Liver (tissue), 9 donors: ENCODE data around the gene PHKB. TPM values are rescaled to one million over a fixed set of nuclear protein-coding genes. Genes with fewer than 3 reads are reported as not detected.

Source experiments
- DNase-seq: peaks from one replicate; pipeline ENCODE4 v3.0.0-alpha.2; 2017; ENCODE audit warnings: low spot score
- H3K27ac ChIP-seq, 2 donors: one replicate each; pipeline ENCODE4 v1.7.0; 2013; ENCODE audit warnings: inconsistent platforms in 2 of 2, low read length in 2 of 2, control low read depth in 1 of 2, low read depth in 1 of 2, mild to moderate bottlenecking in 1 of 2
- H3K27me3 ChIP-seq, 4 donors: one replicate each; pipeline versions ENCODE4 v1.6.1 to v1.7.0; 2013; ENCODE audit warnings: low read length in 3 of 4, inconsistent platforms in 1 of 4, mild to moderate bottlenecking in 1 of 4, moderate library complexity in 1 of 4; ENCODE audit not compliant: control insufficient read depth in 4 of 4, insufficient read depth in 4 of 4
- H3K36me3 ChIP-seq, 4 donors: one replicate each; pipeline versions ENCODE4 v1.6.1 to v1.7.0; 2013; ENCODE audit warnings: low read length in 3 of 4, mild to moderate bottlenecking in 3 of 4, low read depth in 1 of 4, moderate library complexity in 1 of 4; ENCODE audit not compliant: control insufficient read depth in 4 of 4, insufficient read depth in 3 of 4
- H3K4me1 ChIP-seq, 4 donors: one replicate each; pipeline versions ENCODE4 v1.6.1 to v1.7.0; 2013; ENCODE audit warnings: low read length in 3 of 4, mild to moderate bottlenecking in 3 of 4, moderate library complexity in 1 of 4; ENCODE audit not compliant: control insufficient read depth in 4 of 4, insufficient read depth in 4 of 4
- H3K4me3 ChIP-seq, 3 donors: one replicate each; pipeline versions ENCODE4 v1.6.1 to v1.7.0; 2013; ENCODE audit warnings: low read length in 3 of 3, control low read depth in 1 of 3, low read depth in 1 of 3, mild to moderate bottlenecking in 1 of 3
- H3K9ac ChIP-seq, 2 donors: one replicate each; pipeline ENCODE4 v1.7.0; 2013; ENCODE audit warnings: low read length in 2 of 2, mild to moderate bottlenecking in 2 of 2, moderate library complexity in 2 of 2, control low read depth in 1 of 2, low read depth in 1 of 2
- H3K9me3 ChIP-seq, 4 donors: one replicate each; pipeline versions ENCODE4 v1.6.1 to v1.7.0; 2013; ENCODE audit warnings: low read length in 3 of 4; ENCODE audit not compliant: control insufficient read depth in 4 of 4
- ATF3 ChIP-seq: IDR thresholded peaks from 2 replicates; pipeline ENCODE4 v1.6.1; 2016; ENCODE audit warnings: antibody characterized with exemption
- CTCF ChIP-seq: fragments of 150-350 bp; IDR thresholded peaks from 2 replicates; pipeline ENCODE4 v1.5.1; 2017; ENCODE audit warnings: improper control_type of control experiment, low read depth, low read length; ENCODE audit not compliant: missing input control
- EGR1 ChIP-seq, 2 donors: IDR thresholded peaks; 2 replicates each; pipeline ENCODE4 v1.6.1; 2016 to 2018; ENCODE audit warnings: antibody characterized with exemption in 2 of 2, low read depth in 2 of 2
- FOXA1 ChIP-seq: IDR thresholded peaks from 2 replicates; pipeline ENCODE4 v1.6.1; 2016; ENCODE audit warnings: antibody characterized with exemption
- FOXA2 ChIP-seq: IDR thresholded peaks from 2 replicates; pipeline ENCODE4 v1.6.1; 2016; ENCODE audit warnings: antibody characterized with exemption
- GABPA ChIP-seq, 2 donors: IDR thresholded peaks in 1 of 2; conservative IDR thresholded peaks in 1 of 2; 2 replicates each; pipeline ENCODE4 v1.6.1; 2016; ENCODE audit warnings: antibody characterized with exemption in 2 of 2, mild to moderate bottlenecking in 1 of 2, moderate library complexity in 1 of 2
- HNF4G ChIP-seq: IDR thresholded peaks from 2 replicates; pipeline ENCODE4 v1.6.1; 2016; ENCODE audit warnings: antibody characterized with exemption
- MAX ChIP-seq: IDR thresholded peaks from 2 replicates; pipeline ENCODE4 v1.6.1; 2016; ENCODE audit warnings: antibody characterized with exemption
- NR2F2 ChIP-seq: IDR thresholded peaks from 2 replicates; pipeline ENCODE4 v1.6.1; 2016; ENCODE audit warnings: antibody characterized with exemption
- RAD21 ChIP-seq, 2 donors: IDR thresholded peaks; 2 replicates each; pipeline ENCODE4 v1.6.1; 2016; ENCODE audit warnings: antibody characterized with exemption in 2 of 2, mild to moderate bottlenecking in 2 of 2
- REST ChIP-seq: IDR thresholded peaks from 2 replicates; pipeline ENCODE4 v1.6.1; 2016; ENCODE audit warnings: antibody characterized with exemption, mild to moderate bottlenecking
- SP1 ChIP-seq: IDR thresholded peaks from 2 replicates; pipeline ENCODE4 v1.6.1; 2018; ENCODE audit warnings: antibody characterized with exemption, mild to moderate bottlenecking
- TAF1 ChIP-seq: conservative IDR thresholded peaks from 2 replicates; pipeline ENCODE4 v1.6.1; 2016; ENCODE audit warnings: antibody characterized with exemption, mild to moderate bottlenecking
- YY1 ChIP-seq: IDR thresholded peaks from 2 replicates; pipeline ENCODE4 v1.6.1; 2016; ENCODE audit warnings: antibody characterized with exemption, mild to moderate bottlenecking
- ZBTB33 ChIP-seq: IDR thresholded peaks from 2 replicates; pipeline ENCODE4 v1.6.1; 2016; ENCODE audit warnings: antibody characterized with exemption
- WGBS: extraction: QIAGEN DNeasy Blood & Tissue Kit; methylation state at CpG from one replicate; pipeline ENCODE4 v1.1.7; 2013; 5-methylcytosine and 5-hydroxymethylcytosine counted together
- polyA plus RNA-seq, 2 donors: library from polyadenylated mRNA; stranded (reverse) in 1 of 2; unstranded in 1 of 2; fragments of 200-250 nt in 1 of 2; fragments of >200 nt in 1 of 2; fragmentation: Nextera tagmentation in 1 of 2; extraction: Ambion mirVana in 1 of 2; gene quantifications; one replicate each; pipeline versions ENCODE4 v1.2.1 to v1.2.3, GENCODE V29; 2013 to 2015
- total RNA-seq, 2 donors: library from RNA; depleted of rRNA; stranded (reverse); fragments of >200 nt; gene quantifications; one replicate each; pipeline ENCODE4 v1.2.3, GENCODE V29; 2014
- donor health status: healthy.
- donor health status: healthy.
- donor health status: healthy.
- donor health status: healthy.
- donor health status: healthy.

The PHKB gene
- total and polyA plus RNA-seq, 4 donors: 13.2 to 49.1 (median 29.0) TPM

GRCh38 chr16:47519546-47519945 lies 58.4 kb downstream of the PHKB start:
- no peak for DNase-seq
- Histone ChIP-seq H3K4me1 (peaks cover 0 to 3% (median 1%) of the 10 kb centered on the region in 4 donors), H3K4me3 (no peak overlapping the region), H3K9me3 (no peaks in the 10 kb centered on the region), H3K36me3 (peaks cover 3 to 13% (median 12%) of the 10 kb centered on the region in 4 donors), H3K27ac (no peak overlapping the region), H3K9ac (no peak overlapping the region), H3K27me3 (no peaks in the 10 kb centered on the region)
- 88% methylated on average over 3 of the region's 3 CpGs for WGBS
- TF ChIP-seq CTCF (no peak), RAD21 (IDR thresholded peaks at IDR 0.05) (no peak), FOXA2 (no peak), HNF4G (no peak), ZBTB33 (no peak), FOXA1 (no peak), TAF1 (no peak), ATF3 (no peak), NR2F2 (no peak), YY1 (no peak)

- no peaks in the 10 kb centered on the region for H3K27me3 ChIP-seq
- 70% methylated on average over 2 of the region's 2 CpGs for WGBS
- no peaks in the 10 kb centered on the region for H3K9me3 ChIP-seq
- TF ChIP-seq SP1 (no peak), GABPA (IDR thresholded peaks at IDR 0.05 in 1 of 2, conservative IDR thresholded peaks at IDR 0.05 in 1 of 2) (no peak)
- H3K4me1 ChIP-seq: peaks cover 0 to 3% (median 1%) of the 10 kb centered on the region in 4 donors
- H3K9ac ChIP-seq: no peak overlapping the region
- no peak overlapping the region for H3K4me3 ChIP-seq
- no peak overlapping the region for H3K27ac ChIP-seq
- H3K36me3 ChIP-seq: peaks cover 3 to 13% (median 12%) of the 10 kb centered on the region in 4 donors
- DNase-seq: no peak
Observed at GRCh38 chr16:47519996-47520679, 59.0 kb downstream of the PHKB start.

GRCh38 chr16:47523342-47524006 lies 62.3 kb downstream of the PHKB start:
- WGBS: 58% methylated on average over 2 of the region's 2 CpGs
- peaks cover 0 to 3% (median 1%) of the 10 kb centered on the region in 4 donors for H3K4me1 ChIP-seq
- H3K9me3 ChIP-seq: no peaks in the 10 kb centered on the region
- DNase-seq: no peak
- H3K4me3 ChIP-seq: no peak overlapping the region
- H3K27ac ChIP-seq: no peak overlapping the region
- no peaks in the 10 kb centered on the region for H3K27me3 ChIP-seq
- TF ChIP-seq REST: no peak
- TF ChIP-seq FOXA2: no peak
- no peak for TF ChIP-seq TAF1
- TF ChIP-seq MAX: no peak
- TF ChIP-seq EGR1 (IDR thresholded peaks at IDR 0.05; ENCODE audit: low read depth in 2 of 2): no peak
- no peak for TF ChIP-seq SP1
- no peak overlapping the region for H3K9ac ChIP-seq
- H3K36me3 ChIP-seq: peaks cover 0 to 6% (median 1%) of the 10 kb centered on the region in 4 donors
